ENCODE results near the gene EXOG.
A peak's percentile ranks its signal among the peaks of the same experiment; 100 is the strongest.

The EXOG gene

GRCh38 chr3:38526792-38527191 is 30.7 kb downstream of the EXOG start:
- H3K27ac ChIP-seq: no peak overlapping the region
- TF ChIP-seq, protein P1, sequence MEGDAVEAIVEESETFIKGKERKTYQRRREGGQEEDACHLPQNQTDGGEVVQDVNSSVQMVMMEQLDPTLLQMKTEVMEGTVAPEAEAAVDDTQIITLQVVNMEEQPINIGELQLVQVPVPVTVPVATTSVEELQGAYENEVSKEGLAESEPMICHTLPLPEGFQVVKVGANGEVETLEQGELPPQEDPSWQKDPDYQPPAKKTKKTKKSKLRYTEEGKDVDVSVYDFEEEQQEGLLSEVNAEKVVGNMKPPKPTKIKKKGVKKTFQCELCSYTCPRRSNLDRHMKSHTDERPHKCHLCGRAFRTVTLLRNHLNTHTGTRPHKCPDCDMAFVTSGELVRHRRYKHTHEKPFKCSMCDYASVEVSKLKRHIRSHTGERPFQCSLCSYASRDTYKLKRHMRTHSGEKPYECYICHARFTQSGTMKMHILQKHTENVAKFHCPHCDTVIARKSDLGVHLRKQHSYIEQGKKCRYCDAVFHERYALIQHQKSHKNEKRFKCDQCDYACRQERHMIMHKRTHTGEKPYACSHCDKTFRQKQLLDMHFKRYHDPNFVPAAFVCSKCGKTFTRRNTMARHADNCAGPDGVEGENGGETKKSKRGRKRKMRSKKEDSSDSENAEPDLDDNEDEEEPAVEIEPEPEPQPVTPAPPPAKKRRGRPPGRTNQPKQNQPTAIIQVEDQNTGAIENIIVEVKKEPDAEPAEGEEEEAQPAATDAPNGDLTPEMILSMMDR (conservative IDR thresholded peaks at IDR 0.05): no peak

GRCh38 chr3:38528457-38528856 is 32.3 kb downstream of the EXOG start:
- TF ChIP-seq, protein P1 (conservative IDR thresholded peaks at IDR 0.05): peak; percentile 26
- no peak overlapping the region for H3K27ac ChIP-seq

GRCh38 chr3:38532529-38532928 is 36.4 kb downstream of the EXOG start:
- TF ChIP-seq, protein P1 (conservative IDR thresholded peaks at IDR 0.05): no peak
- H3K27ac ChIP-seq: no peak overlapping the region

DNA sequence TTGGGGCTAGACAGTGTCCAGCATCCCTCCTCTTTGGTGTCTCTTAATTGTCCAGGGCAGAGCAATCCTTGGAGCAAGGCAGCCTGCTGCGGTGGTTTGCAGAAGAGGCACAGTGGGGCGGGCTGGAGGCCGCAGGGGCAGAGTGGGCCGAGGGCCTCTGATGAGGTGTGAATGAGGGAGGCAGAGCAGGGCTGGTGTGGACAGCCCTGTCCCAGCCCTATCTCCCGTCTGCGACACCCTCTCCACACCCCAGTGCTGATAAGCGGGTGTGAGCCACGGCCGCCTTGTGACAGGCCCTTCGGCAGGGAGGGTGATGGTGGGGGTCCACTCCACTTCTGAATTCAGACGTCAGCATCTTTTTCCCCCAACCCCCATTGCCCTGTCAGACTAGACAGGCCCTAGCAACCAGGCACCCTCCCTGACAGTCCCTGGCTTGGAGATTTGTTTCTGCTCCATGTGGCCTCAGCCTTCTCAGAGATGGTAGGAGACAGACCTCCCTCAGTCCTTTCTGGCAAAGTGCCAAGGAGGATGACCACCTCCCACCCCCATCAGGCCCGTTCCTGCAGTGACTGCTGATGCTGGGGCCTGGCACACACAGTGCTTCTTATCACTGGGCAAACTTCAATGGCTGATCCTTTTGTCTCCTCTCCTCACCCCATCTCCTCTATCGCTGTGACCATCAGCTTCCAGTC is 37.3 kb downstream of the EXOG start:
- H3K27ac ChIP-seq: no peak overlapping the region

GRCh38 chr3:38534180-38534579 is 38.0 kb downstream of the EXOG start:
- TF ChIP-seq, protein P1 (conservative IDR thresholded peaks at IDR 0.05): no peak

More for the DNA sequence above, 37.3 kb downstream of the EXOG start:
- TF ChIP-seq, protein P1 (conservative IDR thresholded peaks at IDR 0.05): no peak

DNA sequence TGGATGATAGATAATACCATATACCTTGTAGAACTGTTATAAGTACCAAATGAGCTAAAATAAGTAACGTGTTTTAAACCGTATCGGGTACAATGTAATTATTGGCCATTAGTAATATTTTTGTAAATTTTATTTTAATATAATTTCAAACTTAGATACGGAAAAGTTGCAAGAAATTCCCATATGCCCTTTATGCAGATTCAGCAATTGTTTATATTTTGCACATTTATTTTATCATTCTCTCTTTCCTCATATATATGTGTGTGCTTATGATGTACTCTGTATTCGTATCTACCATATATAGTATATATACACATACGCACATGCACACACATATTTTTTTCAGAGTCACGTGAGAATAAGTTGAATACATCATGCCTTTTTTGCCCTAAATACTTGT is 38.5 kb downstream of the EXOG start:
- TF ChIP-seq, protein P1 (conservative IDR thresholded peaks at IDR 0.05): no peak
- no peak overlapping the region for H3K27ac ChIP-seq

More at GRCh38 chr3:38534180-38534579, 38.0 kb downstream of the EXOG start:
- no peak overlapping the region for H3K27ac ChIP-seq

- TF ChIP-seq, protein P1 (conservative IDR thresholded peaks at IDR 0.05): no peak
- no peak overlapping the region for H3K27ac ChIP-seq
Measured at GRCh38 chr3:38536671-38537070, 40.5 kb downstream of the EXOG start.
